ENCODE measurements around the gene TCF25. TPM values are rescaled to one million over a fixed set of nuclear protein-coding genes. Genes with fewer than 3 reads are reported as not detected.
A peak's percentile ranks its signal among the peaks of the same experiment; 100 is the strongest.

TCF25 gene
- total and polyA plus RNA-seq, 2 experiments from 2014 or later = 95.4 to 143 TPM

DNA sequence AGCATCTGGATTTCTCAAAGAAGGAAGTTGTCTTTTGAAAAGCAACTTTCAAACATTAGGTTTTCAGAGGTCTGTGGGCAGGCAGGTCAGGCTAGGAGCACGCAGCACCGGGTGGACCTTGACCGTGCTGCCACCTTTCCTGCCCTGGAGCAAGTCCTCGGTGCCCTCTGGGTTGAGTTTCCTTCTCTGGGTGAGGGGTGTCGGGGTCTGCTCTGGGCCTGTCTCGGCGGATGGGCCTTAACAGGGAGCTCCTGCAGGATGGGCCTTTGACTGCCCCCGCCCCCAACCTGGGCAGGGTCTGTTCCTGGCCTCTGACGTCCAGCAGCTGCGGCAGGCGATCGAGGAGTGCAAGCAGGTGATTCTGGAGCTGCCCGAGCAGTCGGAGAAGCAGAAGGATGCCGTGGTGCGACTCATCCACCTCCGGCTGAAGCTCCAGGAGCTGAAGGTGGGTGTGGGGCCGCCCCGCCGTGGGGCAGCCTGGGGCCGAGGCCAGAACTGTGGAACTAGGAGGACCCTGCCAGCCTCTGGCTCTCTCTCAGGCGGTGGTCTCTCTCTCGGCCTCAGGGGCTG lies 83.9 kb downstream of the TCF25 start (continued):
- no peak for TF ChIP-seq NANOG (IDR thresholded peaks at IDR 0.05; ENCODE audit: borderline replicate concordance)
- TF ChIP-seq REST (IDR thresholded peaks at IDR 0.05; ENCODE audit: unreplicated experiment) = no peak
- TF ChIP-seq ZNF114 (CRISPR knock-in tag; IDR thresholded peaks at IDR 0.05) = no peak
- TF ChIP-seq POLR2AphosphoS5 (IDR thresholded peaks at IDR 0.05; ENCODE audit: low read depth) = no peak
- TF ChIP-seq, protein P1, sequence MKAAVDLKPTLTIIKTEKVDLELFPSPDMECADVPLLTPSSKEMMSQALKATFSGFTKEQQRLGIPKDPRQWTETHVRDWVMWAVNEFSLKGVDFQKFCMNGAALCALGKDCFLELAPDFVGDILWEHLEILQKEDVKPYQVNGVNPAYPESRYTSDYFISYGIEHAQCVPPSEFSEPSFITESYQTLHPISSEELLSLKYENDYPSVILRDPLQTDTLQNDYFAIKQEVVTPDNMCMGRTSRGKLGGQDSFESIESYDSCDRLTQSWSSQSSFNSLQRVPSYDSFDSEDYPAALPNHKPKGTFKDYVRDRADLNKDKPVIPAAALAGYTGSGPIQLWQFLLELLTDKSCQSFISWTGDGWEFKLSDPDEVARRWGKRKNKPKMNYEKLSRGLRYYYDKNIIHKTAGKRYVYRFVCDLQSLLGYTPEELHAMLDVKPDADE (IDR thresholded peaks at IDR 0.05) = no peak

- H3K27me3 Mint-ChIP-seq (ENCODE audit: insufficient read depth, low read depth, poor library complexity) = peaks cover 11% of the 10 kb centered on the region
- H2AFZ ChIP-seq = no peak overlapping the region
- no peak overlapping the region for H3K27ac ChIP-seq (ENCODE audit: low read depth)
- H4K20me1 ChIP-seq (replicated peaks; ENCODE audit: insufficient read depth) = no peaks in the 10 kb centered on the region; the same call in 1 of the 2 replicates
- H3K9me2 ChIP-seq (ENCODE audit: insufficient read depth) = no peaks in the 10 kb centered on the region
- no peaks in the 10 kb centered on the region for H3K36me3 ChIP-seq (ENCODE audit: insufficient read depth)
- ATAC-seq (peak; percentile 93), DNase-seq (ENCODE audit: low spot score) (peak; percentile 82)
- peaks cover 29% of the 10 kb centered on the region for H3K36me3 Mint-ChIP-seq (ENCODE audit: low read depth)
- no peaks in the 10 kb centered on the region for H3K9me3 Mint-ChIP-seq
- no peak overlapping the region for H3K4me3 ChIP-seq
- no peaks in the 10 kb centered on the region for H3K4me1 ChIP-seq (ENCODE audit: insufficient read depth)
- peak overlapping the region; percentile 57 for H3K4me3 Mint-ChIP-seq
- peak overlapping the region; percentile 94 for H3K27ac Mint-ChIP-seq
- H3K27me3 ChIP-seq (ENCODE audit: insufficient read depth) = no peaks in the 10 kb centered on the region
- H3K79me2 ChIP-seq (replicated peaks; ENCODE audit: insufficient read depth) = no peaks in the 10 kb centered on the region
- no peaks in the 10 kb centered on the region for H3F3A ChIP-seq (replicated peaks; ENCODE audit: low read depth)
- H3K4me1 Mint-ChIP-seq = peaks cover 9% of the 10 kb centered on the region
- TF ChIP-seq STAT1 (IDR thresholded peaks at IDR 0.05; ENCODE audit: unreplicated experiment) = no peak
- TF ChIP-seq, protein P2, sequence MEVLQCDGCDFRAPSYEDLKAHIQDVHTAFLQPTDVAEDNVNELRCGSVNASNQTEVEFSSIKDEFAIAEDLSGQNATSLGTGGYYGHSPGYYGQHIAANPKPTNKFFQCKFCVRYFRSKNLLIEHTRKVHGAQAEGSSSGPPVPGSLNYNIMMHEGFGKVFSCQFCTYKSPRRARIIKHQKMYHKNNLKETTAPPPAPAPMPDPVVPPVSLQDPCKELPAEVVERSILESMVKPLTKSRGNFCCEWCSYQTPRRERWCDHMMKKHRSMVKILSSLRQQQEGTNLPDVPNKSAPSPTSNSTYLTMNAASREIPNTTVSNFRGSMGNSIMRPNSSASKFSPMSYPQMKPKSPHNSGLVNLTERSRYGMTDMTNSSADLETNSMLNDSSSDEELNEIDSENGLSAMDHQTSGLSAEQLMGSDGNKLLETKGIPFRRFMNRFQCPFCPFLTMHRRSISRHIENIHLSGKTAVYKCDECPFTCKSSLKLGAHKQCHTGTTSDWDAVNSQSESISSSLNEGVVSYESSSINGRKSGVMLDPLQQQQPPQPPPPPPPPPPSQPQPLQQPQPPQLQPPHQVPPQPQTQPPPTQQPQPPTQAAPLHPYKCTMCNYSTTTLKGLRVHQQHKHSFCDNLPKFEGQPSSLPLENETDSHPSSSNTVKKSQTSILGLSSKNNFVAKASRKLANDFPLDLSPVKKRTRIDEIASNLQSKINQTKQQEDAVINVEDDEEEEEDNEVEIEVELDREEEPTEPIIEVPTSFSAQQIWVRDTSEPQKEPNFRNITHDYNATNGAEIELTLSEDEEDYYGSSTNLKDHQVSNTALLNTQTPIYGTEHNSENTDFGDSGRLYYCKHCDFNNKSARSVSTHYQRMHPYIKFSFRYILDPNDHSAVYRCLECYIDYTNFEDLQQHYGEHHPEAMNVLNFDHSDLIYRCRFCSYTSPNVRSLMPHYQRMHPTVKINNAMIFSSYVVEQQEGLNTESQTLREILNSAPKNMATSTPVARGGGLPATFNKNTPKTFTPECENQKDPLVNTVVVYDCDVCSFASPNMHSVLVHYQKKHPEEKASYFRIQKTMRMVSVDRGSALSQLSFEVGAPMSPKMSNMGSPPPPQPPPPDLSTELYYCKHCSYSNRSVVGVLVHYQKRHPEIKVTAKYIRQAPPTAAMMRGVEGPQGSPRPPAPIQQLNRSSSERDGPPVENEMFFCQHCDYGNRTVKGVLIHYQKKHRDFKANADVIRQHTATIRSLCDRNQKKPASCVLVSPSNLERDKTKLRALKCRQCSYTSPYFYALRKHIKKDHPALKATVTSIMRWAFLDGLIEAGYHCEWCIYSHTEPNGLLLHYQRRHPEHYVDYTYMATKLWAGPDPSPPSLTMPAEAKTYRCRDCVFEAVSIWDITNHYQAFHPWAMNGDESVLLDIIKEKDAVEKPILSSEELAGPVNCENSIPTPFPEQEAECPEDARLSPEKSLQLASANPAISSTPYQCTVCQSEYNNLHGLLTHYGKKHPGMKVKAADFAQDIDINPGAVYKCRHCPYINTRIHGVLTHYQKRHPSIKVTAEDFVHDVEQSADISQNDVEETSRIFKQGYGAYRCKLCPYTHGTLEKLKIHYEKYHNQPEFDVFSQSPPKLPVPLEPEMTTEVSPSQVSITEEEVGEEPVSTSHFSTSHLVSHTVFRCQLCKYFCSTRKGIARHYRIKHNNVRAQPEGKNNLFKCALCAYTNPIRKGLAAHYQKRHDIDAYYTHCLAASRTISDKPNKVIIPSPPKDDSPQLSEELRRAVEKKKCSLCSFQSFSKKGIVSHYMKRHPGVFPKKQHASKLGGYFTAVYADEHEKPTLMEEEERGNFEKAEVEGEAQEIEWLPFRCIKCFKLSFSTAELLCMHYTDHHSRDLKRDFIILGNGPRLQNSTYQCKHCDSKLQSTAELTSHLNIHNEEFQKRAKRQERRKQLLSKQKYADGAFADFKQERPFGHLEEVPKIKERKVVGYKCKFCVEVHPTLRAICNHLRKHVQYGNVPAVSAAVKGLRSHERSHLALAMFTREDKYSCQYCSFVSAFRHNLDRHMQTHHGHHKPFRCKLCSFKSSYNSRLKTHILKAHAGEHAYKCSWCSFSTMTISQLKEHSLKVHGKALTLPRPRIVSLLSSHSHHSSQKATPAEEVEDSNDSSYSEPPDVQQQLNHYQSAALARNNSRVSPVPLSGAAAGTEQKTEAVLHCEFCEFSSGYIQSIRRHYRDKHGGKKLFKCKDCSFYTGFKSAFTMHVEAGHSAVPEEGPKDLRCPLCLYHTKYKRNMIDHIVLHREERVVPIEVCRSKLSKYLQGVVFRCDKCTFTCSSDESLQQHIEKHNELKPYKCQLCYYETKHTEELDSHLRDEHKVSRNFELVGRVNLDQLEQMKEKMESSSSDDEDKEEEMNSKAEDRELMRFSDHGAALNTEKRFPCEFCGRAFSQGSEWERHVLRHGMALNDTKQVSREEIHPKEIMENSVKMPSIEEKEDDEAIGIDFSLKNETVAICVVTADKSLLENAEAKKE (CRISPR knock-in tag; IDR thresholded peaks at IDR 0.05) = no peak
- no peak for TF ChIP-seq ZNF114 (CRISPR knock-in tag; IDR thresholded peaks at IDR 0.05)
- no peak for TF ChIP-seq CTCF (conservative IDR thresholded peaks at IDR 0.05; ENCODE audit: low read depth in 2 of 2)
- TF ChIP-seq ZNF331 (CRISPR knock-in tag; IDR thresholded peaks at IDR 0.05; ENCODE audit: low read depth) = no peak
- TF ChIP-seq CREB1 (CRISPR knock-in tag; IDR thresholded peaks at IDR 0.05; ENCODE audit: low read depth) = no peak
- TF ChIP-seq JUNB (IDR thresholded peaks at IDR 0.05; ENCODE audit: unreplicated experiment) = no peak
- TF ChIP-seq NANOG (IDR thresholded peaks at IDR 0.05; ENCODE audit: borderline replicate concordance) = no peak
- no peak for TF ChIP-seq EZH2 (IDR thresholded peaks at IDR 0.05; ENCODE audit: low read depth, unreplicated experiment)
- H3K4me2 ChIP-seq = no peak overlapping the region
These were observed 84.7 kb downstream of the TCF25 start for GRCh38 chr16:89958068-89958467.

Data from GM23338 (cell line).